22Rv1 (cell line): ENCODE results near the gene TMEM72.

Source experiments
- H3K27ac ChIP-seq: fragments of 450-650 bp; 2 replicates; pipeline ENCODE4 v1.5.1; 2017
- ZFX ChIP-seq: fragments of 450-650 bp; IDR thresholded peaks from 2 replicates; pipeline ENCODE4 v1.6.1; 2017; ENCODE audit warnings: antibody characterized with exemption, borderline replicate concordance
- TF ChIP-seq, protein P1 (sequence below): fragments of 450-650 bp; IDR thresholded peaks from 2 replicates; pipeline ENCODE4 v1.5.1; 2017; ENCODE audit warnings: mild to moderate bottlenecking

TMEM72 gene

DNA sequence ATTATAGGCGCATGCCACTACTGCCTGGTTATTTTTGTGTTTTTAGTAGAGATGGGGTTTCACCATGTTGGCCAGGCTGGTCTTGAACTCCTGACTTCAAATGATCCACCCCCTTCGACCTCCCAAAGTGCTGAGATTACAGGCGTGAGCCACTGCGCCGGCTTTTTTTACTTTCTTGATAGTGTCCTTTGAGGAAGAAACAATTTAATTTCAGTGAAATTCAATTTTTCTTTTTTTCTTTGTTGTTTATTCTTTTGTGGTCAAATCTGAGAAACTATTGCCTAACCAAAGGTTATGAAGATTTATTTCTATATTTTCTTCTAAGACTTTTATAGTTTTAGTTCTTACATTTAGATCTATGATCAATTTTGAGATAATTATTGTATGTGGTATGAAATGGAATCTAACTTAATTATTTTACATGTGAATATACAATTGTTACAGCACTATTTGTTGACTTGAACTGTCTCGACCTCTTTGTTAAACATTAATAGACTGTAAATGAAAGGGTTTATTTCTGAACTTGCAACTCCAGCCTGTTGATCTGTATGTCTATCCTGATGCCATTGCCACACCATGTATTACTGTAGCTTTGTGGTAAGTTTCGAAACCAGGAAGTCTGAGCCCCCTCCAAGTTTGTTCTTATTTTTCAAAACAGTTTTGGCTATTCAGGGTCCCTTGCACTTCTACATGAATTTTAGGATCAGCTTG lies 28.7 kb downstream of the TMEM72 start:
- no peak overlapping the region for H3K27ac ChIP-seq
- no peak for TF ChIP-seq ZFX
- TF ChIP-seq, protein P1, sequence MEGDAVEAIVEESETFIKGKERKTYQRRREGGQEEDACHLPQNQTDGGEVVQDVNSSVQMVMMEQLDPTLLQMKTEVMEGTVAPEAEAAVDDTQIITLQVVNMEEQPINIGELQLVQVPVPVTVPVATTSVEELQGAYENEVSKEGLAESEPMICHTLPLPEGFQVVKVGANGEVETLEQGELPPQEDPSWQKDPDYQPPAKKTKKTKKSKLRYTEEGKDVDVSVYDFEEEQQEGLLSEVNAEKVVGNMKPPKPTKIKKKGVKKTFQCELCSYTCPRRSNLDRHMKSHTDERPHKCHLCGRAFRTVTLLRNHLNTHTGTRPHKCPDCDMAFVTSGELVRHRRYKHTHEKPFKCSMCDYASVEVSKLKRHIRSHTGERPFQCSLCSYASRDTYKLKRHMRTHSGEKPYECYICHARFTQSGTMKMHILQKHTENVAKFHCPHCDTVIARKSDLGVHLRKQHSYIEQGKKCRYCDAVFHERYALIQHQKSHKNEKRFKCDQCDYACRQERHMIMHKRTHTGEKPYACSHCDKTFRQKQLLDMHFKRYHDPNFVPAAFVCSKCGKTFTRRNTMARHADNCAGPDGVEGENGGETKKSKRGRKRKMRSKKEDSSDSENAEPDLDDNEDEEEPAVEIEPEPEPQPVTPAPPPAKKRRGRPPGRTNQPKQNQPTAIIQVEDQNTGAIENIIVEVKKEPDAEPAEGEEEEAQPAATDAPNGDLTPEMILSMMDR: no peak

DNA sequence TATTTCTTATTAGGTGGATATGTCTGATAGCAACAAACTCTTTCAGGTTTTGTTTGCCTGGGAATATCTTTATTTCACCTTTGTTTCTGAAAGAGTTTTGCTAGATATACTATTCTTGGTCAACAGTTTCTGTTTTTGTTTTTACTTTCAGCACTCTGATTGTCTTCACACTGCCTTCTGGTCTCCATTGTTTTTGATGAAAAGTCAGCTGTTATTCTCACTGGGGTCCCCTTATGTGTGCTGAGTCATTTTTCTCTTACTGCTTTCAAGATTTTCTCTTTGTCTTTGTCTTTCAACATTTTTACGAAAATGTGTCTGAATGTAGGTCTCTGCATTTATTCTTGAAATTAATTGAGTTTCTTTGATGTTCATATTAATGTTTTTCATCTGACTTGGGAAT lies 33.2 kb downstream of the TMEM72 start:
- no peak for TF ChIP-seq ZFX
- TF ChIP-seq, protein P1: no peak
- no peak overlapping the region for H3K27ac ChIP-seq

DNA sequence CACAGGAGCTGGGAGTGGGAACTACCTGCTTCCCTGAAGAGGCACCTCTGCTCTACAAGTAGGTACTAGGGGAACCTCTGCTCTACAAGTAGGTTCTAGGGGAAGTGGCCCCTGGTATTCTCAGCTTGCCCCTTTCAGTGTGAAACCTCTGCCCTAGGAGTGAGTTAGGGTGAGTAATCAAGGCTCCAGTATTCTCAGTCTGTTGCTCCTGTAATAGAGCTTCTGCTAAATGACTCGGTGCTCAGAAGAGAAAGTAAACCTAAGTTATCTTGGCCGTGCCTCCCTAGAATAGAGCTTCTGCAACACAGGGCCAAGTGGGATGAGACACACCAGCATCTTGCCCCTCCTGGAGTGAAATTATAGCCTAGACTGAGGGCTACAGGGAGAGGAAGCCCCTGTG lies 35.1 kb downstream of the TMEM72 start:
- no peak for TF ChIP-seq ZFX
- TF ChIP-seq, protein P1: no peak
- H3K27ac ChIP-seq: no peak overlapping the region

DNA sequence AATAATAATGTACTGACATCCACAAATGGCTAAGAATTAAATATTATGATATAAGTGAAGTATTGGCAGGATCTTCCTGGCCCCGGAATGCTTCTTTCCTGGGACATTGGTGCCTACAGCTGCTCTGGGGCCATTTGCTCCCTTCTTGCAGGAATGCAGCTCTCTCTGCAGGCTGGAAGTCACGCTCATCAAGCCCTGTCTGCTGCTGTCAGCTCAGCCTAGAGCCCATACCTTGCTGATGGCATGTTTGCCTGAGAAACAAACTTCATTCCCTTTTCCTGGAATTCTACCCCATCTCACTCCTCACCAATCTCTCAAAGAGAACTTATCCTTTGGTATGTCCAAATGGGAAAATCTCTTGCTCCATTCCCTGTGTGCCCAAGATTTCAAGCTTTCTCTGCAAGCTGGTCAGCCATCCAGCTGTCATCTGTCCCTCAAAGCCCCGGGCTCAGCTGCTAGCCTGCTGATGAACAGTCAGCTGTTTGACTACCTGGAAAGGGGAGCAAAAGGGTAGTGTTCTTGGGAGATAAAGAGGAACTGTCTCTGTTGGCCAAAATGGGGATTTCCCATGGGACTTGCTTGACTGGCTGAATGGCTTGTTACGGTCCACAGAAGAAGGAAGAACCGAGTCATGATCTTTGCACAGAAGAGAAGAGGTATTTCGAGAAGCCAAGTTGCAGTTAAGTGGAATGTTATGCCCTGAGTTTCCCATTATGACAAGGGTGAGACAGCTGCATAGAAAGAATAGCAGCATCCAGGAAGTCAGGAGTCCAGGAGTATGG lies 36.4 kb downstream of the TMEM72 start:
- TF ChIP-seq, protein P1: no peak
- no peak for TF ChIP-seq ZFX
- H3K27ac ChIP-seq: no peak overlapping the region

DNA sequence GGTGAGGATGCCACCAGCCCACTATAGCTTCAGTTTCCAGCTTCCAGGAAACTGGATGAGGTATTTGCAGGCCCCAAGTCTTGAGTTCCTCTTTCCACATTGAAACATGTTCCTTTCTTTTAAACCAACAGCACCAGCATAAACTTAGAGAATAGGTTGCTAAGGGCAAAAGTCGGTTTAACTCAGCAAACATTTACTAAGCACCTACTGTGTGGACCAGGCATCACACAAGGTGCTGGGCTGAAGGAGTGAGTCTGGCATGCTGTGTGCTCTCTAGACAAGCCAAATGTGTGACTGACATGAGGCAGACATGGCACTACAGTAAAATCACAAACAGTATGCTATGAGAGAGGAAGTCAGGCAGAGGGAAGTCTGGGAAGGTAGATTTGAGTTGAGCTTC lies 37.5 kb downstream of the TMEM72 start:
- H3K27ac ChIP-seq: no peak overlapping the region
- TF ChIP-seq ZFX: no peak
- TF ChIP-seq, protein P1: no peak

DNA sequence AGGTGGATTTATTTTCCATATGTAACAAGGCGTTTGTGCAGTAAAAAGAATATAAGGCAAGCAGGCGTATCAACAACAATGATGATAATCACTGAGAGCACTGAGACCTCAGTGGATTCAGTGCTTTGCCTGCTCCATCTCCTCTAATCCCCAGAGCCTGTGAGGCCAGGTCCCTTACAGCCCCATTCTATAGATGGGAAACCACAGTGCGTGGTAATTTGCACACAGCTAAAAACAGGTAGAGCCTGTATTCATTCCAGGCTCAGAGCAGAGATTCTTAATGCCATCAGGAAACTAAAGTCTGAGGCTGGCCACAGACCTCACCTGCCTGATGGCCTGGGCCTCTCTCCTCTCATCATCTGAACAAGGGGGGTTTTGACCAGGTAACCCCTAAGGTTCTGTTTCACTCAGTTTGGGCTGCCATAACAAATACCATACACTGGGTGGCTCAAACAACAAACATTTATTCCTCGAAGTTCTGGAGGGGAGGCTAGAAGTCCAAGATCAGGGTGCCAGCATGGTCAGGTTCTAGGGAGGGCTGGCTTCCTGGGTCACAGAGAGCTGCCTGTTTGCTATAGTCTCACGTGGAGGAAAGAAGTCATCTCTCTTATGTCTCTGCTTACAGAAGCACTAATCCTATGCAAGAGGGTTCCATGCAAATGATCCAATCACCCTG lies 38.1 kb downstream of the TMEM72 start:
- no peak overlapping the region for H3K27ac ChIP-seq
- TF ChIP-seq, protein P1: no peak
- TF ChIP-seq ZFX: no peak

DNA sequence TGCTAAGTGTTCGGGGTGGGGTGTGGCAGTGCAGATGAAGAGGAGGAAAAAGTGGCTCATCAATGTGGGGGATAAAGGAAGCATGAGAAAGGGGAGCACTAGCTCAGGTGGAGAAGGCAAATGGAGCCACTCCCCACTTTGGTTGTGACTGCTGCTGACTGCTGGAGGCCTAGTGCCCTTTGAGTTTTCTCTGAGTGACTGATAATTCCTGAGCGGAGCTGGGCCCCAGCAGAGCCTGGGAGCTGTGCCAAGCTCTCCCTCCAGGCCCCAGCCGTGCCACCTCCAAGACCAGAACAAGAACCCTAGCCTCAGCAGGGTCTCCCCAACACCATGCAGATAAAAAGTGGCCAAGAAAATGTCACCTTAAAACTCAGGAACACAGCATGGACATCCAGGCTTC lies 38.8 kb downstream of the TMEM72 start:
- no peak overlapping the region for H3K27ac ChIP-seq
- TF ChIP-seq ZFX: no peak
- TF ChIP-seq, protein P1: no peak
